Ovary (tissue), 9 donors: ENCODE data around the gene HIRA. TPM values are rescaled to one million over a fixed set of nuclear protein-coding genes. Genes with fewer than 3 reads are reported as not detected.

Experiments
- DNase-seq, 5 donors: peaks; one replicate each; pipeline ENCODE4 v3.0.0-alpha.2; 2019 to 2020
- H3K27ac ChIP-seq, 2 donors: fragments of 200-600 bp; one replicate each; pipeline versions ENCODE4 v1.5.1 to v1.8.0; 2019 to 2022
- H3K27me3 ChIP-seq: fragments of 200-600 bp; one replicate; pipeline ENCODE4 v1.8.0; 2022
- H3K36me3 ChIP-seq: fragments of 200-600 bp; sonication (generic); one replicate; pipeline ENCODE4 v1.5.1; 2019
- H3K4me1 ChIP-seq: one replicate; pipeline ENCODE4 v1.8.1; 2013; ENCODE audit warnings: mild to moderate bottlenecking, moderate library complexity; ENCODE audit not compliant: insufficient read depth
- H3K4me3 ChIP-seq: fragments of 200-600 bp; sonication (generic); one replicate; pipeline ENCODE4 v1.5.1; 2017
- H3K9me3 ChIP-seq, 2 donors: fragments of 200-600 bp in 1 of 2; sonication (generic) in 1 of 2; one replicate each; pipeline versions ENCODE4 v1.5.1 to v1.8.1; 2013 to 2019; ENCODE audit warnings: mild to moderate bottlenecking in 1 of 2, moderate library complexity in 1 of 2
- CTCF ChIP-seq, 3 donors: fragments of 450-650 bp in 2 of 3; fragments of 200-600 bp in 1 of 3; IDR thresholded peaks; one replicate each; pipeline versions ENCODE4 v1.5.1 to v1.8.0; 2016 to 2022; ENCODE audit warnings: antibody characterized with exemption in 3 of 3, mild to moderate bottlenecking in 1 of 3
- EP300 ChIP-seq: sonication (generic); formaldehyde crosslinking; IDR thresholded peaks from one replicate; pipeline ENCODE4 v1.6.1; 2017; ENCODE audit warnings: antibody characterized with exemption
- POLR2A ChIP-seq: fragments of 450-650 bp; IDR thresholded peaks from one replicate; pipeline ENCODE4 v1.6.1; 2017; ENCODE audit warnings: antibody characterized with exemption, mild to moderate bottlenecking, moderate library complexity
- WGBS, 3 donors: extraction: QIAGEN DNeasy Blood & Tissue Kit in 1 of 3; methylation state at CpG; one replicate each; pipeline versions ENCODE4 v1.1.5 to v1.1.7; 2013 to 2017; 5-methylcytosine and 5-hydroxymethylcytosine counted together
- intact Hi-C, 4 donors: fragments of 100-400 bp; cut with DNase I; formaldehyde crosslinking; loops; one replicate each; pipeline versions ENCODE4 v1.11.0 to v1.15.1; 2022 to 2023
- polyA plus RNA-seq, 2 donors: library from polyadenylated mRNA; stranded (reverse); fragments of 200-250 nt in 1 of 2; fragments of 350-450 nt in 1 of 2; fragmentation: Illumina TruSeq in 1 of 2; extraction: RNeasy Lipid Tissue Mini Kit (QIAGEN cat#74804) in 1 of 2; gene quantifications; one replicate each; pipeline ENCODE4 v1.2.3, GENCODE V29; 2013 to 2014
- total RNA-seq, 7 donors: library from RNA; depleted of rRNA in 2 of 7; stranded (reverse); fragments of >200 nt in 2 of 7; fragmentation: NEBNext Ultra II Directional in 3 of 7; extraction: Animal tissue kit (Norgen Biotek cat#: 25700) in 3 of 7; gene quantifications; one replicate each; pipeline versions ENCODE4 v1.1.0 to v1.2.4, GENCODE V29; 2016 to 2023
- donor health status: DM: no; HTN: no; CAD: no; lungs with moderate emphysema.
- donor health status: DM: no; HTN: no; CAD: no.
- donor health status: Bipolar disorder and iron deficiency.
- donor health status: DM: yes; HTN: yes; CAD: no.
- donor health status: DM: no; HTN: no; CAD: no.
- donor health status: DM: yes; HTN: yes; CAD: no.

Gene HIRA
- total and polyA plus RNA-seq, 9 donors = 7.2 to 31.6 (median 19.8) TPM

GRCh38 chr22:19396934-19397733, 34.4 kb downstream of the HIRA start:
- Histone ChIP-seq H3K9me3 (no peaks in the 10 kb centered on the region), H3K4me3 (no peak overlapping the region), H3K27ac (no peak overlapping the region), H3K27me3 (no peaks in the 10 kb centered on the region), H3K4me1 (no peaks in the 10 kb centered on the region), H3K36me3 (no peaks in the 10 kb centered on the region)
- intact Hi-C loops = no loop called here
- TF ChIP-seq EP300 (no peak), POLR2A (no peak), CTCF (IDR thresholded peaks at IDR 0.05) (no peak)
- 80 to 91% (median 81%) methylated on average over 6 of the region's 6 CpGs for WGBS, 3 donors
- no peak for DNase-seq

- Histone ChIP-seq H3K4me1 (no peaks in the 10 kb centered on the region), H3K4me3 (no peak overlapping the region), H3K27me3 (no peaks in the 10 kb centered on the region), H3K9me3 (no peaks in the 10 kb centered on the region), H3K27ac (no peak overlapping the region), H3K36me3 (no peaks in the 10 kb centered on the region)
- TF ChIP-seq EP300 (no peak), CTCF (IDR thresholded peaks at IDR 0.05) (no peak), POLR2A (no peak)
- WGBS, 3 donors = 62 to 68% (median 68%) methylated on average over 6 of the region's 6 CpGs
- intact Hi-C loops = no loop called here
- DNase-seq = no peak
Measured at GRCh38 chr22:19396561-19396933, 35.0 kb downstream of the HIRA start.

- H3K36me3 ChIP-seq = no peaks in the 10 kb centered on the region
Measured at GRCh38 chr22:19395276-19395675, 36.3 kb downstream of the HIRA start.

GRCh38 chr22:19394274-19395050, 37.1 kb downstream of the HIRA start:
- no peaks in the 10 kb centered on the region for H3K36me3 ChIP-seq
- H3K4me1 ChIP-seq = no peaks in the 10 kb centered on the region
- H3K27ac ChIP-seq = no peak overlapping the region
- WGBS, 3 donors = 88 to 90% (median 89%) methylated on average over 8 of the region's 8 CpGs
- H3K27me3 ChIP-seq = no peaks in the 10 kb centered on the region
- DNase-seq = no peak
- no peak overlapping the region for H3K4me3 ChIP-seq
- intact Hi-C loops = no loop called here
- H3K9me3 ChIP-seq = no peaks in the 10 kb centered on the region
- TF ChIP-seq EP300 (no peak), CTCF (IDR thresholded peaks at IDR 0.05) (no peak), POLR2A (no peak)

More at GRCh38 chr22:19395276-19395675, 36.3 kb downstream of the HIRA start:
- DNase-seq = no peak
- Histone ChIP-seq H3K27ac (no peak overlapping the region), H3K4me1 (no peaks in the 10 kb centered on the region), H3K4me3 (no peak overlapping the region), H3K9me3 (no peaks in the 10 kb centered on the region), H3K27me3 (no peaks in the 10 kb centered on the region)
- WGBS, 3 donors = 88 to 96% (median 92%) methylated on average over 4 of the region's 4 CpGs
- TF ChIP-seq POLR2A = no peak
- TF ChIP-seq EP300 = no peak
- TF ChIP-seq CTCF (IDR thresholded peaks at IDR 0.05) = no peak
- intact Hi-C loops = no loop called here
